ENCODE measurements around the gene SYMPK.

DNA sequence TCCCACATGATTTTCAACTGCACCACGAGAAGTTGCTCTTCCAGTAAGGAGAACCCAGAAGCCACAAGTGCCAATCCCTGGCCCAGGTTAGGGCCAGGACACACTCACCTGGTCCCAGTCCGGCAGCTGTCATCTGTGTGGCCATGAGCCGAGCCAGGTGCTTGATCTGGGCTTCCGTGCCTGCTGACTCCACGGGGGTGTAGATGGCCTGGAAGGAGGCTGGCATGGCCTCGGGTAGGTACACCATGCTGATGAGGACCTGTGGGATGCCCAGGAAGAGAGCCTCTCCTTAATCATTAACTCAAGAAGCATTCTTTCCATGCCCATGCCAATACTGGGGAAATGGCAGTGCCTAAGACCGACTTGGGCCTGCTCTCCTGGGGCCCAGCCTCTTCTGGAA, 28.0 kb downstream of the SYMPK start:
- TF ChIP-seq POLR2A (IDR thresholded peaks at IDR 0.05) = no peak
- TF ChIP-seq, protein P1, sequence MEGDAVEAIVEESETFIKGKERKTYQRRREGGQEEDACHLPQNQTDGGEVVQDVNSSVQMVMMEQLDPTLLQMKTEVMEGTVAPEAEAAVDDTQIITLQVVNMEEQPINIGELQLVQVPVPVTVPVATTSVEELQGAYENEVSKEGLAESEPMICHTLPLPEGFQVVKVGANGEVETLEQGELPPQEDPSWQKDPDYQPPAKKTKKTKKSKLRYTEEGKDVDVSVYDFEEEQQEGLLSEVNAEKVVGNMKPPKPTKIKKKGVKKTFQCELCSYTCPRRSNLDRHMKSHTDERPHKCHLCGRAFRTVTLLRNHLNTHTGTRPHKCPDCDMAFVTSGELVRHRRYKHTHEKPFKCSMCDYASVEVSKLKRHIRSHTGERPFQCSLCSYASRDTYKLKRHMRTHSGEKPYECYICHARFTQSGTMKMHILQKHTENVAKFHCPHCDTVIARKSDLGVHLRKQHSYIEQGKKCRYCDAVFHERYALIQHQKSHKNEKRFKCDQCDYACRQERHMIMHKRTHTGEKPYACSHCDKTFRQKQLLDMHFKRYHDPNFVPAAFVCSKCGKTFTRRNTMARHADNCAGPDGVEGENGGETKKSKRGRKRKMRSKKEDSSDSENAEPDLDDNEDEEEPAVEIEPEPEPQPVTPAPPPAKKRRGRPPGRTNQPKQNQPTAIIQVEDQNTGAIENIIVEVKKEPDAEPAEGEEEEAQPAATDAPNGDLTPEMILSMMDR (IDR thresholded peaks at IDR 0.05) = no peak

Data from Peyer's patch (tissue), 4 donors.